Erythroblast (primary cell): ENCODE data around the gene DOCK3.

Source experiments
- GATA1 ChIP-seq: IDR thresholded peaks from 2 replicates; pipeline ENCODE4 v1.6.1; 2011; ENCODE audit warnings: low read depth, mild to moderate bottlenecking, control low read depth, low read length, moderate library complexity
- POLR2A ChIP-seq: IDR thresholded peaks from 2 replicates; pipeline ENCODE4 v1.6.1; 2011; ENCODE audit warnings: mild to moderate bottlenecking, low read length

GRCh38 chr3:51139616-51140015 lies 464.9 kb downstream of the DOCK3 start:
- TF ChIP-seq POLR2A (no peak), GATA1 (no peak)
